ENCODE results near the gene FAM241A. TPM values are rescaled to one million over a fixed set of nuclear protein-coding genes. Genes with fewer than 3 reads are reported as not detected.

The FAM241A gene
- total and polyA plus RNA-seq, 9 of the 15 experiments (the other 6 are each of a cell fraction or from before 2014, with no cell fraction given) = 2.3 to 8.5 (median 5.3) TPM

DNA sequence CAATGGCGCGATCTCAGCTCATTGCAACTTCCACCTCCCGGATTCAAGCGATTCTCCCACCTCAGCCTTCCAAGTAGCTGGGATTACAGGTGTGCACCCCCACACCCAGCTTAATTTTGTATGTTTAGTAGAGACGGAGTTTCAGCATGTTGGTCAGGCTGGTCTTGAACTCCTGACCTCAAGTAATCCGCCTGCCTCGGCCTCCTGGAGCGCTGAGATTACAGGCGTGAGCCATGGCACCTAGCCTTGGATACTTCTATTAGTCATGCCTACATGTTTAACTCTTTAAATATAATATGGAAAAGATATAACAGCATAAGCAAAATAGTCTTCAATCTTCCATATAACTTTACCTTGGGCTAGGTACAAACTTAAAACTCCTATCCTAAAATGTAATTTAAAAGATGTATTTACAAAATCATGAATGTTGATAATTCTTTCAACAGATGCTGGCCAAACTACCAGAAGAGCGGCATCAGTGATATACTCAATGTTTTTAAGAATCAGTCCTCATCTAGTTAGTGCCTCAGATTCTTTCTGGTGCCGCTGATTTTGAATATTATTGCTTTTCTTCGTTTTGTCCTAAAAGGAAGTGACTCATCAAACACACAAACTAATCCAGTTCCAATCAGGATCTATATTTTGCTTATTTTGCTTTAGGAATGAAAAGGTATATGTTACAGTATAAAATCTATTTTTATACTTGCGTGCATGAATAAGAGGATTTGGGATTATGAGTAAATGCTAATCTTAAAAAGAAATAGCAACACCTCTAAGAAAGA, 23.7 kb downstream of the FAM241A start (continued):
- no peak for TF ChIP-seq ERF (CRISPR knock-in tag; IDR thresholded peaks at IDR 0.05)
- TF ChIP-seq FOXA1 (IDR thresholded peaks at IDR 0.05; ENCODE audit: borderline replicate concordance) = no peak
- TF ChIP-seq NFE2 (IDR thresholded peaks at IDR 0.05; ENCODE audit: low read depth) = peak; percentile 22; the same call in 1 of the 2 replicates
- TF ChIP-seq USF2 (CRISPR knock-in tag; IDR thresholded peaks at IDR 0.05) = no peak
- no peak for TF ChIP-seq ZNF431 (CRISPR knock-in tag; IDR thresholded peaks at IDR 0.05)
- no peak for TF ChIP-seq HDGF (IDR thresholded peaks at IDR 0.05)
- TF ChIP-seq, protein P1, sequence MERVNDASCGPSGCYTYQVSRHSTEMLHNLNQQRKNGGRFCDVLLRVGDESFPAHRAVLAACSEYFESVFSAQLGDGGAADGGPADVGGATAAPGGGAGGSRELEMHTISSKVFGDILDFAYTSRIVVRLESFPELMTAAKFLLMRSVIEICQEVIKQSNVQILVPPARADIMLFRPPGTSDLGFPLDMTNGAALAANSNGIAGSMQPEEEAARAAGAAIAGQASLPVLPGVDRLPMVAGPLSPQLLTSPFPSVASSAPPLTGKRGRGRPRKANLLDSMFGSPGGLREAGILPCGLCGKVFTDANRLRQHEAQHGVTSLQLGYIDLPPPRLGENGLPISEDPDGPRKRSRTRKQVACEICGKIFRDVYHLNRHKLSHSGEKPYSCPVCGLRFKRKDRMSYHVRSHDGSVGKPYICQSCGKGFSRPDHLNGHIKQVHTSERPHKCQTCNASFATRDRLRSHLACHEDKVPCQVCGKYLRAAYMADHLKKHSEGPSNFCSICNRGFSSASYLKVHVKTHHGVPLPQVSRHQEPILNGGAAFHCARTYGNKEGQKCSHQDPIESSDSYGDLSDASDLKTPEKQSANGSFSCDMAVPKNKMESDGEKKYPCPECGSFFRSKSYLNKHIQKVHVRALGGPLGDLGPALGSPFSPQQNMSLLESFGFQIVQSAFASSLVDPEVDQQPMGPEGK (CRISPR knock-in tag; IDR thresholded peaks at IDR 0.05; ENCODE audit: borderline replicate concordance) = no peak
- TF ChIP-seq POLR2AphosphoS2 (IDR thresholded peaks at IDR 0.05; ENCODE audit: low read length) = no peak
- 0 out of 4 replicates have a peak, but pooled peaks of 1 of the 2 experiments have one; percentile 20 for TF ChIP-seq RCOR1 (IDR thresholded peaks at IDR 0.05; ENCODE audit: borderline replicate concordance in 1 of 2, low read depth in 2 of 2, low read length in 2 of 2)
- TF ChIP-seq, protein P2, sequence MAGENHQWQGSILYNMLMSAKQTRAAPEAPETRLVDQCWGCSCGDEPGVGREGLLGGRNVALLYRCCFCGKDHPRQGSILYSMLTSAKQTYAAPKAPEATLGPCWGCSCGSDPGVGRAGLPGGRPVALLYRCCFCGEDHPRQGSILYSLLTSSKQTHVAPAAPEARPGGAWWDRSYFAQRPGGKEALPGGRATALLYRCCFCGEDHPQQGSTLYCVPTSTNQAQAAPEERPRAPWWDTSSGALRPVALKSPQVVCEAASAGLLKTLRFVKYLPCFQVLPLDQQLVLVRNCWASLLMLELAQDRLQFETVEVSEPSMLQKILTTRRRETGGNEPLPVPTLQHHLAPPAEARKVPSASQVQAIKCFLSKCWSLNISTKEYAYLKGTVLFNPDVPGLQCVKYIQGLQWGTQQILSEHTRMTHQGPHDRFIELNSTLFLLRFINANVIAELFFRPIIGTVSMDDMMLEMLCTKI (IDR thresholded peaks at IDR 0.05; ENCODE audit: partially characterized antibody) = no peak
- no peak for TF ChIP-seq HOMEZ (CRISPR knock-in tag; IDR thresholded peaks at IDR 0.05)
- no peak for TF ChIP-seq NCOR1 (IDR thresholded peaks at IDR 0.05)
- TF ChIP-seq RHOXF2B (CRISPR knock-in tag; conservative IDR thresholded peaks at IDR 0.05) = no peak
- no peak for TF ChIP-seq PHF21A (IDR thresholded peaks at IDR 0.05; ENCODE audit: borderline replicate concordance, low read depth)
- TF ChIP-seq CTCF (IDR thresholded peaks at IDR 0.05 in 2 of 3, conservative IDR thresholded peaks at IDR 0.05 in 1 of 3; ENCODE audit: insufficient read depth in 2 of 3, low read depth in 1 of 3, low read length in 3 of 3) = no peak
- TF ChIP-seq FOSL1 (tag; conservative IDR thresholded peaks at IDR 0.05) = peak; percentile 66
- no peak for TF ChIP-seq POLR3A (IDR thresholded peaks at IDR 0.05; ENCODE audit: borderline replicate concordance, extremely low read depth, insufficient read depth, insufficient read length)
- no peak for TF ChIP-seq SAP30 (IDR thresholded peaks at IDR 0.05; ENCODE audit: borderline replicate concordance, insufficient read depth, low read depth, low read length, poor library complexity, severe bottlenecking)
- TF ChIP-seq LARP7 (IDR thresholded peaks at IDR 0.05) = no peak
- TF ChIP-seq SMARCC2 (IDR thresholded peaks at IDR 0.05; ENCODE audit: low read depth) = no peak

Data from K562 (cell line).